Chondrocyte (in vitro differentiated cells): Measurements from ENCODE around the gene SPSB1. TPM values are rescaled to one million over a fixed set of nuclear protein-coding genes. Genes with fewer than 3 reads are reported as not detected.
A peak's percentile ranks its signal among the peaks of the same experiment; 100 is the strongest.

Experiments
- DNase-seq: peaks from one replicate; pipeline ENCODE4 v3.0.0; 2021; ENCODE audit warnings: mixed read lengths, low spot score
- H3K27ac Mint-ChIP-seq: one replicate; pipeline ENCODE4 v1.8.0; 2021; ENCODE audit warnings: mild to moderate bottlenecking, moderate library complexity, mixed read lengths; ENCODE audit not compliant: unreplicated experiment
- H3K27me3 Mint-ChIP-seq: 2 replicates; pipeline ENCODE4 v1.8.0; 2021; ENCODE audit warnings: low read depth, mixed read lengths
- H3K36me3 Mint-ChIP-seq: 2 replicates; pipeline ENCODE4 v1.8.0; 2021; ENCODE audit warnings: low read depth, mixed read lengths
- H3K4me1 Mint-ChIP-seq: 2 replicates; pipeline ENCODE4 v1.8.0; 2021; ENCODE audit warnings: low read depth, mild to moderate bottlenecking, mixed read lengths
- H3K4me3 Mint-ChIP-seq: one replicate; pipeline ENCODE4 v1.8.0; 2021; ENCODE audit warnings: mild to moderate bottlenecking, moderate library complexity, mixed read lengths; ENCODE audit not compliant: unreplicated experiment
- H3K9me3 Mint-ChIP-seq: 2 replicates; pipeline ENCODE4 v1.8.0; 2021; ENCODE audit warnings: low read depth, mixed read lengths
- CTCF ChIP-seq: fragments of 200-600 bp; sonication (generic); IDR thresholded peaks from 2 replicates; pipeline ENCODE4 v1.5.0; 2021; ENCODE audit warnings: antibody characterized with exemption, mild to moderate bottlenecking, moderate library complexity
- total RNA-seq: library from RNA; stranded (reverse); gene quantifications from 3 replicates; pipeline ENCODE4 v1.2.1, GENCODE V29; 2021

Gene SPSB1
- total RNA-seq, 1 donor from 2014 or later: 173 TPM

- Mint-ChIP-seq H3K4me1 (peaks cover 85% of the 10 kb centered on the region), H3K9me3 (no peaks in the 10 kb centered on the region), H3K27me3 (no peaks in the 10 kb centered on the region), H3K36me3 (peaks cover 17% of the 10 kb centered on the region), H3K27ac (peak overlapping the region; percentile 81), H3K4me3 (no peak overlapping the region)
- no peak for DNase-seq
- TF ChIP-seq CTCF: no peak
Observed at GRCh38 chr1:9340864-9341263, 48.2 kb downstream of the SPSB1 start.

GRCh38 chr1:9341301-9341845 is 48.7 kb downstream of the SPSB1 start:
- no peak for DNase-seq
- Mint-ChIP-seq H3K9me3 (no peaks in the 10 kb centered on the region), H3K27me3 (no peaks in the 10 kb centered on the region), H3K36me3 (peaks cover 15% of the 10 kb centered on the region), H3K4me3 (no peak overlapping the region), H3K27ac (peak overlapping the region; percentile 84), H3K4me1 (peaks cover 86% of the 10 kb centered on the region)
- TF ChIP-seq CTCF: no peak

GRCh38 chr1:9343269-9343668 is 50.6 kb downstream of the SPSB1 start:
- Mint-ChIP-seq H3K4me1 (peaks cover 84% of the 10 kb centered on the region), H3K27ac (peak overlapping the region; percentile 73), H3K4me3 (no peak overlapping the region), H3K27me3 (no peaks in the 10 kb centered on the region), H3K9me3 (no peaks in the 10 kb centered on the region), H3K36me3 (peaks cover 16% of the 10 kb centered on the region)
- no peak for DNase-seq
- TF ChIP-seq CTCF: no peak

GRCh38 chr1:9344426-9345200 is 51.9 kb downstream of the SPSB1 start:
- Mint-ChIP-seq H3K4me1 (peaks cover 84% of the 10 kb centered on the region), H3K27me3 (no peaks in the 10 kb centered on the region), H3K27ac (peak overlapping the region; percentile 66), H3K4me3 (no peak overlapping the region), H3K9me3 (no peaks in the 10 kb centered on the region), H3K36me3 (peaks cover 20% of the 10 kb centered on the region)
- DNase-seq: no peak
- no peak for TF ChIP-seq CTCF

GRCh38 chr1:9345471-9345870 is 52.8 kb downstream of the SPSB1 start:
- no peaks in the 10 kb centered on the region for H3K9me3 Mint-ChIP-seq
- H3K27ac Mint-ChIP-seq: peak overlapping the region; percentile 69
- peaks cover 85% of the 10 kb centered on the region for H3K4me1 Mint-ChIP-seq
- H3K4me3 Mint-ChIP-seq: no peak overlapping the region
- no peaks in the 10 kb centered on the region for H3K27me3 Mint-ChIP-seq
- DNase-seq: no peak
- no peak for TF ChIP-seq CTCF
- H3K36me3 Mint-ChIP-seq: peaks cover 24% of the 10 kb centered on the region
